GM20000 (cell line): ENCODE results near the gene TAOK1.

Source experiments
- DNase-seq: peaks from one replicate; pipeline ENCODE4 v3.0.0; 2012; ENCODE audit warnings: low spot score
- TF ChIP-seq, protein P1 (sequence below): IDR thresholded peaks from 2 replicates; pipeline ENCODE4 v1.5.1; 2012; ENCODE audit warnings: mild to moderate bottlenecking, control low read depth; ENCODE audit errors: extremely low read depth, missing control alignments

TAOK1 gene

DNA sequence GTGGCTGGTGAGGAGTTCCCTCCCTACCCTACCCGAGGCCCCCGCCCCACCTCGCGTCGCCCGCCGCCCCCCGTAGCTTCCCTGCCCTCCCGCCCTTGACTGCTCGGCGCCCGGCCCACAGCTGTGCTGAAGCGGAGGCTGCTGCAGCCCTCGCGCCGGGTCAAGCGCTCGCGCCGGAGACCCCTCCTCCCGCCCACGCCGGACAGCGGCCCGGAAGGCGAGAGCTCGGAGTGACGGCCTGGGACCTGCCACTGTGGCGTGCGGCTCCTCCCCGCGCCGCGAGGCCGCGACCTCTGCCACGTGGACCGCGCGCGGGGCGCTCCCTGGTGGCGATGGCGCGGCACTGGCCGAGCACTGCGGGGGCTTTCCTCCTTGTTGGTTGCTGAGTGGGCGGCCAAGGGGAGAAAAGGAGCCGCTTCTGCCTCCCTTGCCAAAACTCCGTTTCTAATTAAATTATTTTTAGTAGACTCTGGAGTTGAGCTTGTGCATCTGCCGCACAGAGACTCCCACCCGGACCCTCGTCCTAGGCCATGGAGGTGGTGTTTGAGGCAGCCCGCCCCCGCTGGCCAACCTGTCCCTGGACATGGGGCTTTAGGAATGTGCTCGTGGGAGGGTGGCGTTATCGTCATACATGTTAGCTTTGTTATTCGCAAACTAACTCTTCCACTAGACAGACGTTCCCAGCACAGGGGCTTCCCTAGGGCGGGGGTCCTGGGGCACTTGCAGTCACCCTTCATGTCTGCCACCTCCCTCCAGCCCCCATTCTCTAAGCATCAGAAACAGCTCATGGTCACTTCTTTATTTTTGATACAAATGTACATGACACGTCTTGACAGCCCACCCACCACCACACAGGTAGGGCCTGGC is 182.8 kb downstream of the TAOK1 start:
- DNase-seq, result peak; percentile 84
- TF ChIP-seq, protein P1, sequence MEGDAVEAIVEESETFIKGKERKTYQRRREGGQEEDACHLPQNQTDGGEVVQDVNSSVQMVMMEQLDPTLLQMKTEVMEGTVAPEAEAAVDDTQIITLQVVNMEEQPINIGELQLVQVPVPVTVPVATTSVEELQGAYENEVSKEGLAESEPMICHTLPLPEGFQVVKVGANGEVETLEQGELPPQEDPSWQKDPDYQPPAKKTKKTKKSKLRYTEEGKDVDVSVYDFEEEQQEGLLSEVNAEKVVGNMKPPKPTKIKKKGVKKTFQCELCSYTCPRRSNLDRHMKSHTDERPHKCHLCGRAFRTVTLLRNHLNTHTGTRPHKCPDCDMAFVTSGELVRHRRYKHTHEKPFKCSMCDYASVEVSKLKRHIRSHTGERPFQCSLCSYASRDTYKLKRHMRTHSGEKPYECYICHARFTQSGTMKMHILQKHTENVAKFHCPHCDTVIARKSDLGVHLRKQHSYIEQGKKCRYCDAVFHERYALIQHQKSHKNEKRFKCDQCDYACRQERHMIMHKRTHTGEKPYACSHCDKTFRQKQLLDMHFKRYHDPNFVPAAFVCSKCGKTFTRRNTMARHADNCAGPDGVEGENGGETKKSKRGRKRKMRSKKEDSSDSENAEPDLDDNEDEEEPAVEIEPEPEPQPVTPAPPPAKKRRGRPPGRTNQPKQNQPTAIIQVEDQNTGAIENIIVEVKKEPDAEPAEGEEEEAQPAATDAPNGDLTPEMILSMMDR, result peak; percentile 87

DNA sequence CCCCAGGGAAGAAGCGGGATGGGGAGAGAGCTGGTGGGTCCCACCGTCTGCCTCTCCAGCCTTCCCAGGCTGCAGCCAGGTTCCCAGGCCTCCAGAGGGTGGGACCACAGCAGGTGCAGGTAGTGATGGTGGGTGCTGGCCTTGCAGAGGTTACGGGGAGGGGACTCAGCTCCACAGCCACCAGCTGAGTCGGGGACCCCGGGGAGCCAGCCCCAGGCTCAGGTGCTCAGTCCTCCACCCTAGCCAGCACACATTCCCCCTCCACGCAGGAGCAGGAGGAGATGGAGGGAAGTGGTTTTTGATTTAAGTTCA is 183.4 kb downstream of the TAOK1 start:
- TF ChIP-seq, protein P1, result no peak
- DNase-seq, result no peak

DNA sequence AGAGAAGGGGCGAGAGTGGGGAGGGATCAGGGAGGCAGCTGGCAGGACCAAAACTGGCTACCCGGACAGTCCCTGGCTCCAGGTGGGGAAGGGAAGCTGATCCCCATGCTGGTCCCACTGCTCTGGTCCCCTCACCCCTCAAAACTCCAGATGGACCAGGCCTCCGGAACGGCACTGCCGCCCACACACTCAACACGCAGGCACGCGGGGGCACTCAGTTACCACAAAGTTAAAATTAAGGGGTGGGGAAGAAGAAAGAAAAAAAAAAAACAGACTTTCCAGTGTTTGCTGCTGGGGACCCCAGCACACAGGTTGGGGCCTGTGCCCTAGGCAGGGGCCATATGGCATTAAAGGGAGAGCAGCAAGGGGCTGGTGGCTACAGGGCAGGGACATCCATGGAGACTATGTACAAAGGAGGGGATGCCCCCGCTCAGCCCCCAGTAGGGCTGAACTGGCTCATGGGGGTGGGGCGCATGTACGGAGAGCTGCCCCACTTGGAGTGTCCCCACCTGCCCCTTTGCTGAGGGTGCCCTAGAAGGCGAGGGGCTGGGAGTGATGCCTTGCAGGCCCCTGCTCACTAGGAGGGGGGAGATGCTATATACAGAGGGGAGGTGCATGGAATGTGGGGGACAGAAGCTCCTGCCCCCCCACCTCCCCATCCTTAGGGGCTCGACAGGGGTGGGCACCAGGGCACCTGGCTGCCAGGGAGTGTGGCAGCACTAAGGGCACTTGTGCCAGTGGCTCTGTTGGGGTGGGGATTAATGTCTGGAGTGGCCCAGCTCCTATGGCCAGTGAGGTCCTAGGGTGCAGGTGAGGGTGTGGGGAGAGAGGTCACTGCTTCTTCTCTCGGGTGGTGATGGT is 183.9 kb downstream of the TAOK1 start:
- DNase-seq, result no peak
- TF ChIP-seq, protein P1, result no peak

DNA sequence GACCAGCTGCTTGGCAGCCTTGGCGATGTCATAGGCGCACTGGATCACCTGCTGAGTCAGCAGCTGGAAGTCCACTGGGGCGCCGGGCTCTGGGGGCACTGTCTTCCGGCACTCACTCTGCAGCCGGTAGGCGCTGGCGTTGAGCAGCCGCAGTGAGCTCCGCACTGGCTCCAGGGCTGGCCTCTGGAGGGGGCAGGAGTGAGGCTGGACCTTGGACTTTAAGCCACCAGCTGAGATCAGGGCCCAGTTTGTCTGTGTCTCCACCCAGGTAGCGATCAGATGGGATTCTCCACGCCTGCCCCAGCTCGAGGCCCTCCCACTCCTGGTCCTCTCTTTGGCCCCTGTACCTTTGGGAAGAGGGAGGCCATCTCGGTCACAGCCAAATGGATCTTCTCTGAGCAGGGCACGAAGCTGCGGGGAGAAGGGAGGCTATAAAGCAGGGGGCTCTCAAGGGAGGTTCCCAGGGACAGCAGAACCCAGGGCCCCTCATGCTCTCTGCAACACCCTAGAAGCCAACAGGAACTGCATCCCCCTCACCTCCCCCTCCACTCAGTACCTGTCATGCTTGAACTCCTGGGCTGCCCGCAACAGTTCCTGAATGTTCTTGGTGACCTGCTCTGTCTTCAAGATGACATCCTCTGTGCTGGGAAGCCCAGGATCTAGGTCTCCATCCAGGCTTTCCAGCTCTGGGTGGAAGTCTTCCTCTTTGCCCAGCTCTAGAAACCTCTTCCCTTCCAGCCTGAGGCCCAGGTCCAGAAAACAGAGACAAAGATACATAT is 184.8 kb downstream of the TAOK1 start:
- TF ChIP-seq, protein P1, result no peak
- DNase-seq, result no peak

DNA sequence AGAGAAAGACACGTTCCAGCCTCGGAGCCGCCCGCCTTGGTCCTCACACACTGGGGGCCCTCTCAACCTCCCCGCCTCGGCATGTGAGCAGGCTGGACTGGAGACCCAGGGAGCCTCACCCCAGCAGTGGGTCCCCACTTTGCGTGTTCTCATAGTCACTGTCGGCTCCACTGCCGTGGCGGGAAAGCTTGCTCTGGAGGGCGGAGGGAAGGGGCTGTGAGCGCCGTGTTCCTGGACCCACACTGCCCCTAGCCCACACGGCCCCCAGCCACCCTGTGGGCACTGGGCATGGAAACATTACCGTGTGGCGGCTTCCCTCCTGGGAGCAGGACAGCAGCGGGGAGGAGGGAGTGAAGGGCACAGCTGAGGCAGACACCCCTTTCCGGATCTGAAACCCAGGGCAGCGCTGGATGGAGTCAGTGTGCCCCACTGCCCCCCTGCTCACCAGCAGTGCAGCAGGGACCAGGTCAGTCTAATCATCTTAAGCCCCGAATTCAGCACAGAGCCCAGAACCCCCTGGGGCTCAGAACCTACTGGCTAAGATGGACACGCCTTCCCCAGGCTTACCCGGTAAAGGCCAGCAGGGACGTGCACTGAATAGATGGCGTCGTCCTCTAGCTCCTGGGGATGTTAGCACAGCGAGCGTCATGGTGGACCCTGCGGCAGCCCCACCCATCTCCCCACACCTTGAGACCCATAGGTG is 185.5 kb downstream of the TAOK1 start:
- no peak for DNase-seq
- TF ChIP-seq, protein P1, result no peak

DNA sequence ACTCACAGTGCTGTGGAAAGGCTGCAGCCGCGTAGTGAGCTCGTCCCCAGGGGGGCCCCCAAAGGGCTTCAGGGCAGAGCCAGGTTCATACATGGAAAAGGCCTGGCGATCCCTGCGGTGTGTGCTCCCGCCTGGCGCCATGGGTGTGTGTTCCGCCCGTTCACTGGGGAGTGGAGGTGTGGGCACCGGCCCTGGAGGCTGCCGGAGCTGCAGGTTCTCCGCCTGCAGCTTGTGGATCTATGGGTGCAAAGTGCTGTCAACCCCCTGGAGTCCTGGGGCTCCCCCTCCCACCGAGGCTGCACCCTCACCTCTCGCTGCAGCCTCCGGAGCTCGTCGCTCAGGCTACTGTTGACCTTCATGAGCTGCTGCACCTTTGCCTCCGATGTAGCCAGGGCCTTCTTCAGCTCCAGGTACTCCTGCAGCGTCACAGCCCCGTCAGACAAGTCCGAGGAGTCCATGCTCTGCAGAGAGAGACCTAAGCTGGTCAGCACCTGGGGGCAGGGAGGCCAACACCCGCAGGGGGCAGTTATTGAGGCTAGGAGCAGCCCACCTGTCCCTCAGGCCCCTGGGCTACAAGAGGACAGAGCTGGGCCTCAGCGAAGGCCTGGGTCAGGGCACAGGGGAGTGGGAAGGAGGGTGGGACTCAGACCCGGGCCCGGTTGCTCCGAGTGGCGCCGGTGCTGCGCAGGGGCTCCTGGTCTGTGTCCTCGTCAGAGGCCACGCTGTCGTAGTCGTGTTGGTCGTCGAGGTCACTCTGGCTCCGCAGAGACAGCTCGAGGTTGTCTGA is 186.2 kb downstream of the TAOK1 start:
- TF ChIP-seq, protein P1, result no peak
- DNase-seq, result no peak
